ENCODE results near the gene CCDC175.

The CCDC175 gene

GRCh38 chr14:59565087-59565486 is 11.5 kb downstream of the CCDC175 start (continued):
- TF ChIP-seq BACH2 (CRISPR knock-in tag; IDR thresholded peaks at IDR 0.05; ENCODE audit: borderline replicate concordance) (no peak), CSDC2 (CRISPR knock-in tag; IDR thresholded peaks at IDR 0.05) (no peak), ZNF70 (CRISPR knock-in tag; IDR thresholded peaks at IDR 0.05) (no peak), PPARA (CRISPR knock-in tag; IDR thresholded peaks at IDR 0.05; ENCODE audit: borderline replicate concordance) (no peak), ARNTL (CRISPR knock-in tag; IDR thresholded peaks at IDR 0.05; ENCODE audit: borderline replicate concordance, low read depth) (no peak), PATZ1 (CRISPR knock-in tag; IDR thresholded peaks at IDR 0.05; ENCODE audit: borderline replicate concordance) (no peak), ZFP30 (CRISPR knock-in tag; IDR thresholded peaks at IDR 0.05) (no peak), ZNF565 (CRISPR knock-in tag; conservative IDR thresholded peaks at IDR 0.05; ENCODE audit: low read depth) (no peak), TOX (CRISPR knock-in tag; IDR thresholded peaks at IDR 0.05; ENCODE audit: borderline replicate concordance) (no peak), ZFP3 (CRISPR knock-in tag; IDR thresholded peaks at IDR 0.05) (no peak), ESRRG (CRISPR knock-in tag; IDR thresholded peaks at IDR 0.05) (no peak)

GRCh38 chr14:59564366-59564765 is 12.2 kb downstream of the CCDC175 start:
- ATAC-seq: no peak
- no peak for TF ChIP-seq ZFP30 (CRISPR knock-in tag; IDR thresholded peaks at IDR 0.05)
- TF ChIP-seq ZFP3 (CRISPR knock-in tag; IDR thresholded peaks at IDR 0.05): no peak
- no peak for TF ChIP-seq POU6F1 (CRISPR knock-in tag; IDR thresholded peaks at IDR 0.05; ENCODE audit: borderline replicate concordance, low read depth)
- no peak for TF ChIP-seq TOX (CRISPR knock-in tag; IDR thresholded peaks at IDR 0.05; ENCODE audit: borderline replicate concordance)
- TF ChIP-seq GLIS3 (CRISPR knock-in tag; IDR thresholded peaks at IDR 0.05): no peak
- no peak for TF ChIP-seq PATZ1 (CRISPR knock-in tag; IDR thresholded peaks at IDR 0.05; ENCODE audit: borderline replicate concordance)
- no peak for TF ChIP-seq PPARA (CRISPR knock-in tag; IDR thresholded peaks at IDR 0.05; ENCODE audit: borderline replicate concordance)
- TF ChIP-seq ZC3H10 (CRISPR knock-in tag; IDR thresholded peaks at IDR 0.05): no peak
- no peak for TF ChIP-seq ISL1 (CRISPR knock-in tag; IDR thresholded peaks at IDR 0.05)
- no peak for TF ChIP-seq ARNTL (CRISPR knock-in tag; IDR thresholded peaks at IDR 0.05; ENCODE audit: borderline replicate concordance, low read depth)
- no peak for TF ChIP-seq TSHZ2 (CRISPR knock-in tag; IDR thresholded peaks at IDR 0.05)
- no peak for TF ChIP-seq ZNF565 (CRISPR knock-in tag; conservative IDR thresholded peaks at IDR 0.05; ENCODE audit: low read depth)
- no peak for TF ChIP-seq CREB5 (CRISPR knock-in tag; IDR thresholded peaks at IDR 0.05; ENCODE audit: low read depth)
- no peak for TF ChIP-seq BACH2 (CRISPR knock-in tag; IDR thresholded peaks at IDR 0.05; ENCODE audit: borderline replicate concordance)
- no peak for TF ChIP-seq ZNF8 (CRISPR knock-in tag; IDR thresholded peaks at IDR 0.05)
- TF ChIP-seq CSDC2 (CRISPR knock-in tag; IDR thresholded peaks at IDR 0.05): no peak
- no peak for TF ChIP-seq ESRRG (CRISPR knock-in tag; IDR thresholded peaks at IDR 0.05)
- TF ChIP-seq TCF4 (CRISPR knock-in tag; IDR thresholded peaks at IDR 0.05; ENCODE audit: borderline replicate concordance): no peak
- TF ChIP-seq OSR1 (CRISPR knock-in tag; IDR thresholded peaks at IDR 0.05): no peak
- TF ChIP-seq SNAI2 (CRISPR knock-in tag; IDR thresholded peaks at IDR 0.05): no peak
